NB4 (cell line): ENCODE results near the gene STAP1.

Experiments used
- CTCF ChIP-seq: IDR thresholded peaks from one replicate; pipeline ENCODE4 v1.5.1; 2012; ENCODE audit warnings: low read depth, low read length
- MAX ChIP-seq: IDR thresholded peaks from 2 replicates; pipeline ENCODE4 v1.6.1; 2011; ENCODE audit warnings: low read depth, low read length
- POLR2A ChIP-seq: IDR thresholded peaks from 2 replicates; pipeline ENCODE4 v1.6.1; 2011; ENCODE audit warnings: mild to moderate bottlenecking; ENCODE audit not compliant: insufficient read length; ENCODE audit errors: extremely low read depth

- TF ChIP-seq CTCF = no peak
- TF ChIP-seq POLR2A = no peak
- no peak for TF ChIP-seq MAX
These were observed 23.4 kb downstream of the STAP1 start for GRCh38 chr4:67581913-67582312.
